GM12865 (cell line): Measurements from ENCODE around the gene MTF2.
"Not testable (repeated sequence)": the region's sequence is repeated elsewhere in the genome, so short reads cannot be mapped to it uniquely, and the experiment has no call there.

Experiments used
- DNase-seq: peaks from one replicate; pipeline ENCODE4 v3.0.0; 2010; ENCODE audit warnings: low read depth
- H3K4me3 ChIP-seq: 2 replicates; pipeline ENCODE4 v1.5.1; 2011; ENCODE audit warnings: mild to moderate bottlenecking, low read depth, low read length, control low read depth
- CTCF ChIP-seq: IDR thresholded peaks from 2 replicates; pipeline ENCODE4 v1.5.1; 2011; ENCODE audit warnings: low read length, control low read depth, low read depth, inconsistent platforms; ENCODE audit not compliant: insufficient read depth; ENCODE audit errors: missing control alignments

Gene MTF2

GRCh38 chr1:93078986-93079654 is at the start of gene MTF2:
Gene MTF2, plus strand, starts transcription at chr1:93079283. Its CDS starts 244 bp downstream, at chr1:93079527.
- no peak for TF ChIP-seq CTCF
- DNase-seq = peak; percentile 99
- peak within 1 kb of the TSS; percentile 96 for H3K4me3 ChIP-seq

- no peak for TF ChIP-seq CTCF
- H3K4me3 ChIP-seq = no peak overlapping the region
- DNase-seq = peak; percentile 62
These were observed 49.8 kb upstream of the MTF2 start for GRCh38 chr1:93029317-93029716.

- not testable (repeated sequence) for DNase-seq, H3K4me3 ChIP-seq
These were observed 48.9 kb upstream of the MTF2 start for GRCh38 chr1:93030191-93030590.

GRCh38 chr1:93031711-93032110 is 47.4 kb upstream of the MTF2 start:
- no peak for TF ChIP-seq CTCF
- no peak for DNase-seq
- H3K4me3 ChIP-seq = no peak overlapping the region

GRCh38 chr1:93033029-93033428 is 46.1 kb upstream of the MTF2 start:
- H3K4me3 ChIP-seq = no peak overlapping the region
- TF ChIP-seq CTCF = no peak
- peak; percentile 50 for DNase-seq

- no peak for TF ChIP-seq CTCF
- DNase-seq = peak; percentile 65
- no peak overlapping the region for H3K4me3 ChIP-seq
These were observed 45.3 kb upstream of the MTF2 start for GRCh38 chr1:93033785-93034184.

GRCh38 chr1:93034397-93034796 is 44.7 kb upstream of the MTF2 start:
- DNase-seq = no peak
- H3K4me3 ChIP-seq = no peak overlapping the region
- no peak for TF ChIP-seq CTCF

GRCh38 chr1:93036672-93037071 is 42.4 kb upstream of the MTF2 start:
- H3K4me3 ChIP-seq = no peak overlapping the region
- no peak for TF ChIP-seq CTCF
- DNase-seq = no peak
